NB4 (cell line): ENCODE data around the gene STK39.

Experiments used
- DNase-seq: peaks from one replicate; pipeline ENCODE4 v3.0.0; 2010; ENCODE audit warnings: low read depth
- H3K4me3 ChIP-seq: one replicate; pipeline ENCODE4 v1.5.1; 2011; ENCODE audit warnings: mild to moderate bottlenecking, low read depth, low read length, moderate library complexity
- MYC ChIP-seq: IDR thresholded peaks from 2 replicates; pipeline ENCODE4 v1.6.1; 2011; ENCODE audit warnings: low read depth, low read length
- POLR2A ChIP-seq: IDR thresholded peaks from 2 replicates; pipeline ENCODE4 v1.6.1; 2011; ENCODE audit warnings: mild to moderate bottlenecking; ENCODE audit not compliant: insufficient read length; ENCODE audit errors: extremely low read depth
- TF ChIP-seq, protein P1 (sequence below): IDR thresholded peaks from 2 replicates; pipeline ENCODE4 v1.6.1; 2011; ENCODE audit warnings: low read depth, low read length
- TF ChIP-seq, protein P2 (sequence below): IDR thresholded peaks from one replicate; pipeline ENCODE4 v1.5.1; 2012; ENCODE audit warnings: low read depth, low read length

STK39 gene

DNA sequence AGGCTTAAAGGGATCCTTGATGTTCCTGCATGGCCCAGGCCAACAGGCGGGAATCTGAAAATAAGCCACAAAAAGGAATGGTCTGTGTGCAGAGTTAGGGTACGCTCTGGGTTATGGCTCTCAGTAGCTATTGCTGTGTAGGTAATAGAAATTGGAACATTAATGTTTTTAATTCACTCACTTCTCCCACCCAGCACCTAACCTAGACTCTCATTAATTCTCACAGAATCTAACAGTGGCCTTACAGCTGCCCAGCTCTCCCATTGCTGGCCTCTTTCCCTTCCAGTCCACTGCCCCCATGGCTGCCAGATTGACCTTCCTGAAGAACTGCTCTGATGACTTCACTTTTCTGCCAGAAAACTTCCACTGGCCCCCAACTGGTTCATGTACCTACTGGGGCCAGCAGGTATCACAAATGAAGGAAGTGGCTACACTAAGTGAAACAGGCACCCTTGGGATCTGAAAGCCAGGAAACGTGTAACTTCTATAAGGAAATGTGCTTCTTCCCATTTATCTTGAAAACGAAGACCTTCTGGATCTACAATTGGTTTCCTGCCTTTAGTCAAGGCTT lies 315.2 kb downstream of the STK39 start:
- TF ChIP-seq, protein P1, sequence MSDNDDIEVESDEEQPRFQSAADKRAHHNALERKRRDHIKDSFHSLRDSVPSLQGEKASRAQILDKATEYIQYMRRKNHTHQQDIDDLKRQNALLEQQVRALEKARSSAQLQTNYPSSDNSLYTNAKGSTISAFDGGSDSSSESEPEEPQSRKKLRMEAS = no peak
- TF ChIP-seq MYC (no peak), POLR2A (no peak)
- TF ChIP-seq, protein P2, sequence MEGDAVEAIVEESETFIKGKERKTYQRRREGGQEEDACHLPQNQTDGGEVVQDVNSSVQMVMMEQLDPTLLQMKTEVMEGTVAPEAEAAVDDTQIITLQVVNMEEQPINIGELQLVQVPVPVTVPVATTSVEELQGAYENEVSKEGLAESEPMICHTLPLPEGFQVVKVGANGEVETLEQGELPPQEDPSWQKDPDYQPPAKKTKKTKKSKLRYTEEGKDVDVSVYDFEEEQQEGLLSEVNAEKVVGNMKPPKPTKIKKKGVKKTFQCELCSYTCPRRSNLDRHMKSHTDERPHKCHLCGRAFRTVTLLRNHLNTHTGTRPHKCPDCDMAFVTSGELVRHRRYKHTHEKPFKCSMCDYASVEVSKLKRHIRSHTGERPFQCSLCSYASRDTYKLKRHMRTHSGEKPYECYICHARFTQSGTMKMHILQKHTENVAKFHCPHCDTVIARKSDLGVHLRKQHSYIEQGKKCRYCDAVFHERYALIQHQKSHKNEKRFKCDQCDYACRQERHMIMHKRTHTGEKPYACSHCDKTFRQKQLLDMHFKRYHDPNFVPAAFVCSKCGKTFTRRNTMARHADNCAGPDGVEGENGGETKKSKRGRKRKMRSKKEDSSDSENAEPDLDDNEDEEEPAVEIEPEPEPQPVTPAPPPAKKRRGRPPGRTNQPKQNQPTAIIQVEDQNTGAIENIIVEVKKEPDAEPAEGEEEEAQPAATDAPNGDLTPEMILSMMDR = no peak
- no peak overlapping the region for H3K4me3 ChIP-seq
- DNase-seq = no peak

DNA sequence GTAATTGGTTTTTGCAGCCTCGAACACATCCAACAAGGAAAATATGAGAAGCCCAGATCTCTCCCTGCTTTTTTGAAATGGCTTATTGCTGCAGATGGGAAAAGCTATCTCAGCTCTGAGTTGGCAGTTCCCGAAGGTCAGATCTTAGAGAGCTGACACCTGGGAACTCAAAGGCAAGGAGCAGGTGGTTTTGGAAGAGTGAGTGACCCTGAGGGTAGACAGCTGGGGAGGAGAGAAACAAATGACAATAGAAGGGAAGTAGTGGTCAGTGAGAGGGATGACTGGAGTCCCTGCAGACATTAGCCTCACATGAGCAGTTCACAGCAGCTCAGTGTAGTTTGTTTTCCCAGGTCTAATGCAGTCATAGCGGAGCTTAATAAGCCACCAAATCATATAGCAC lies 317.9 kb downstream of the STK39 start:
- H3K4me3 ChIP-seq = no peak overlapping the region
- TF ChIP-seq POLR2A = no peak
- TF ChIP-seq, protein P1 = no peak
- TF ChIP-seq MYC = no peak
- TF ChIP-seq, protein P2 = no peak
- DNase-seq = no peak

- TF ChIP-seq MYC (no peak), POLR2A (no peak)
- TF ChIP-seq, protein P2 = no peak
- TF ChIP-seq, protein P1 = no peak
- no peak for DNase-seq
Measured at GRCh38 chr2:167928434-167928833, 319.0 kb downstream of the STK39 start.

GRCh38 chr2:167925758-167926157 lies 321.6 kb downstream of the STK39 start:
- no peak for TF ChIP-seq MYC
- no peak for TF ChIP-seq POLR2A
- TF ChIP-seq, protein P1 = no peak
- TF ChIP-seq, protein P2 = no peak
- no peak for DNase-seq
- H3K4me3 ChIP-seq = no peak overlapping the region

More at GRCh38 chr2:167928434-167928833, 319.0 kb downstream of the STK39 start:
- H3K4me3 ChIP-seq = no peak overlapping the region

DNA sequence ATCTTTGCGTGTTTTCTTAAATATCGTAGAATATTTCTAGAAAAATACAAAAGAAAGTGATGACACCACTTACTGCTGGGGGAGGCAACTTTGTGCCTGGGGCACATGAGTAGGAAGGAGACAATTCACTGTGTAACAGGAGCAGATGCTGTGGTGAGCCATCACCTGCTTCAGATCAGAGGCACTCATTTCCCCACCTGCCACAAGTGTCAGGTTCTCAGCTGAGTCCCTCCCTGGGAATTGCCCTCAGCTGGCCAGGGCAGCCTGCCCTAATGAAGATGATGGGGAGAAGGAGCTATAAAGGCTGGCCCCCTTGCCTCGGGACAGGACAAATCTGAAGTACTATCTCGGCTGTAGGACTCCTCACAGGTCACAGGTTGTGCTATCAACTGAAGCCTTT lies 322.8 kb downstream of the STK39 start:
- no peak for DNase-seq
- TF ChIP-seq, protein P2 = no peak
- TF ChIP-seq POLR2A (no peak), MYC (no peak)
- TF ChIP-seq, protein P1 = no peak
- H3K4me3 ChIP-seq = no peak overlapping the region

DNA sequence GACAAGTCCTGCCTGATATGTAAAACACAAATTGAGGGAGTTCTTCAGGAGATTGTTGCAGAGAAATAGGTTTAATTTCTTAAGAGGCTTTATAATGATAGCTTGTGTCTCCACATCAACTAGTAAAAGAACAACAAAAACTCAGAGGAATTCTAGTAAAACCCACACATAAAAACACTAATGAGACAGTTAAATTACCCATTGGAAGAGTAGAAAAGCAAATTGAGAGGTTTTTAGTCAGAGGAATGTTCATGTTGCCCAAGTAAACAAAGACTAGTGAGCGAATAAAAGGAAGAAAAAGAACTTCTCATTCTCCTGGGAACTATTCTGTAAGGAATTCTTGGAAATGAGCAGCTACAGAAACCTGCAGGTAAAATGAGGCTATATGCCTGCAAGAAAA lies 330.6 kb downstream of the STK39 start:
- H3K4me3 ChIP-seq = no peak overlapping the region
- TF ChIP-seq, protein P2 = no peak
- TF ChIP-seq MYC (no peak), POLR2A (no peak)
- TF ChIP-seq, protein P1 = no peak

More for the DNA sequence above, 330.6 kb downstream of the STK39 start:
- DNase-seq = no peak
